ENCODE data around the gene CFLAR. TPM values are rescaled to one million over a fixed set of nuclear protein-coding genes. Genes with fewer than 3 reads are reported as not detected.

The CFLAR gene
- 51.3 and 54.3 TPM in 2 replicates for total RNA-seq

GRCh38 chr2:201116115-201116958 lies at the start of gene CFLAR:
Gene CFLAR, plus strand, starts transcription at chr2:201116164. Its CDS starts 13,702 bp downstream, at chr2:201129866.

GRCh38 chr2:201071479-201072200 lies 44.3 kb upstream of the CFLAR start, which contains the start of the genes HYCC2 and NDUFB3:
Gene HYCC2, minus strand, starts transcription at chr2:201071671. Its CDS starts 47,662 bp downstream, at chr2:201024009.
Gene NDUFB3, plus strand, starts transcription at chr2:201072001. Its CDS starts 6,882 bp downstream, at chr2:201078883.

GRCh38 chr2:201182650-201183364 lies 66.8 kb downstream of the CFLAR start, which contains the start of gene CASP10:
Gene CASP10, plus strand, starts transcription at chr2:201183141. Its CDS starts 2,637 bp downstream, at chr2:201185778.

Other genes with a start within 250 kb of the CFLAR start
- 16.9 and 18.5 TPM in 2 replicates for gene PPIL3, start 227.1 kb upstream of the CFLAR start, total RNA-seq
- 19.8 and 42.4 TPM in 2 replicates for gene NIF3L1, start 226.8 kb upstream of the CFLAR start, total RNA-seq
- 6.0 and 10.9 TPM in 2 replicates for gene ORC2, start 152.5 kb upstream of the CFLAR start, total RNA-seq
- gene HYCC2, start 44.5 kb upstream of the CFLAR start, total RNA-seq: 2.0 and 3.7 TPM in 2 replicates
- gene NDUFB3, start 44.2 kb upstream of the CFLAR start, total RNA-seq: 30.7 and 53.8 TPM in 2 replicates
- 0.65 and 1.4 TPM in 2 replicates for gene CASP10, start 67.0 kb downstream of the CFLAR start, total RNA-seq
- 5.7 and 8.8 TPM in 2 replicates for gene CASP8, start 144.4 kb downstream of the CFLAR start, total RNA-seq
- gene FLACC1, start 241.2 kb downstream of the CFLAR start, total RNA-seq: 0.89 TPM in 1 of 2 replicates, not detected in the other